B cell (primary cell): Measurements from ENCODE around the gene HBZ.

Source experiments
- CTCF ChIP-seq: fragments of 200-600 bp; IDR thresholded peaks from one replicate; pipeline ENCODE4 v1.8.0; 2022; ENCODE audit warnings: antibody characterized with exemption, mild to moderate bottlenecking
- EZH2 ChIP-seq: IDR thresholded peaks from 2 replicates; pipeline ENCODE4 v1.6.1; 2012; ENCODE audit warnings: borderline replicate concordance, low read depth, mild to moderate bottlenecking, moderate library complexity, low read length; ENCODE audit not compliant: insufficient read depth, poor library complexity, severe bottlenecking

GRCh38 chr16:116015-116414 is 36.4 kb upstream of the HBZ start:
- TF ChIP-seq CTCF (no peak), EZH2 (no peak)
